OCI-M2 (cell line): Measurements from ENCODE around the gene MARCHF3.
A peak's percentile ranks its signal among the peaks of the same experiment; 100 is the strongest.
"Not testable (repeated sequence)": the region's sequence is repeated elsewhere in the genome, so short reads cannot be mapped to it uniquely, and the experiment has no call there.

ENCODE experiments used
- DNase-seq: peaks from one replicate; lab custom pipeline; 2025; ENCODE audit not compliant: unreplicated experiment; lab: John Stamatoyannopoulos, UW

MARCHF3 gene

GRCh38 chr5:127051591-127051990 is 21.2 kb upstream of the MARCHF3 start:
- DNase-seq, result no peak

DNA sequence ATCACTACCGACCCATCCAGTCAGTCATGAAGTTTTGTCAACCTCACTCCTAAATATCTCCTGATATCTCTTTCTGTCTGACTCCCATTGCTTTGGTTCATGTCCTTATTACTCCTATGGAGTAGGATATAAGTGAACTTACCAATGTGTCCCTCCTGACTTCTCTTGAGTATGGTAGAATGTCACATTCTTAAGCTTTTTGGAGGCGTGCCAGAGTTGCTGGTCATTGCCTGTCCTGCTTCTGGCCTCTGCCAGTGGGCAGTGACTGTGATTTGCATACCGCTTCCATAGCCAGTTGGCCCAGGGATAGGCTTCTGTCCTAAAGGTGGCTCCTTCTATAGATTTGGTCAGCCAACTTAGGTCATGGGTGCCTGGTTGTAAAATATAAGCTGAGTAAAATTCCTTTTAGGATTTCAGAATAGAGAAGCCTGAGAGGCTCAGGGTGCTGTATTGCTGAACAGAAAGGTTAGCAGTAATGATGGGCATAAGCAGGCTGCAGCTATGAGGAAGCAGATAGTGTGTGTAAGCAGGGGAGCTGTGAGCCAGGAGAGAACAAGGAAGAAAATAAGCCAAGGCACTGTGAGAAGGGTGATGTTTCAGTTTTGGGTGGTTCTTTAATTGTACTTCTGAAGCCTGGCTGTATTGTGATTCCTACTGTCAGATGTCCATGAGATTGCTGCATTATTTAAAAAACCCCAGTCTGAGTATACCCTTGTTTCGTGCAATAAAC is 16.1 kb upstream of the MARCHF3 start:
- no peak for DNase-seq

DNA sequence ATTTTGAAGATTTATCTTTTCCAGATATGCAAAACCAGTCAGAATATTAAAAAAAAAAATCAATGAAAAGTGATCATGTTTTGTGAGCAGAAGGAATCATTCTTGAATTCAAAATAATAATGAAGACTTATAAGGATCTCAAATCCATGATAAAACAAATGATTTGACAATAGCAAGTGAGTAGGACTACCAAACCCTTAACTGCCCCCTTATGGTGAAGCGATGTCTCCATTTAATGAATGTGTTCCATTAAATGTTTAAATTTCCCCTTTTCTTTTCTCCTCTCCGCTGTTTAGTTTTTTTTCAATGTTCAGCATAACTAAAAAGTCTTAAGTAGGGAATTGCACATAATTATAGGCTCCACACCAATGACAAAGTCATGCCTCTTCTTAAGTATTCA is 12.2 kb upstream of the MARCHF3 start:
- no peak for DNase-seq

- no peak for DNase-seq
Measured at GRCh38 chr5:127041571-127041970, 11.2 kb upstream of the MARCHF3 start.

DNA sequence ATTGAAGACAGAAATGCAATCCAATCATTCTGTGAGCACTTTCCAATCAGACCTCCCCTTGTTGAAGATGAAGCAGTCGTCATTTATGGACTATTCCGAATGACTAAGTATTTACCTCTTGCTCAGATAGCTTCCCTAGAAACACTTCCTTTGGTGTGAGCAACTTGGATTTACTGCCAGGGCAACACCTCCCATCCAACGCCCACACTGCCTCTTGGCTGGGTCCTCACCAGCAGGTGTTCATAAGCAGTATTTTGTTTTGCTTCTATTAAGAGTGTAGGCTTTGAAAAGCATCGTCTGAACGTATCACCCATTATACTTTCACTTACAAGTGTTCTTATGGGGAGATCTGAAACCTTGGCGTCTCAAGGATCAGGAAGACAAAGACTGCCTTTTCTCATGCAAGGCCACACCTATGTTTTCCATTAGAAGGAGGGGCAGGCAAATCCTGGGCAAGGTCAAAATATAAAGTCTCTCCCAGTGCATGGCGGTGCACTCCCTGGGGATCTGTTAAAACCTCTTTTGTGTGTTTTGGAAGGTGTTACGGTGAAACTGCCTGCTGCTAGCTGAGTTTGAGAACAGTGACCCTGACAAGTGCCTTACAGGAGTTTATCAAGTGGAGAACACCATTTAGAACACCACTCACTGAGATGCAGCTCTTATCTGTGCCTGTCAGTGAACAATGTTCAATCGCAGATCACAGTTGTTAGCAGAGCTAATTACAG is 10.6 kb upstream of the MARCHF3 start:
- DNase-seq, result no peak

DNA sequence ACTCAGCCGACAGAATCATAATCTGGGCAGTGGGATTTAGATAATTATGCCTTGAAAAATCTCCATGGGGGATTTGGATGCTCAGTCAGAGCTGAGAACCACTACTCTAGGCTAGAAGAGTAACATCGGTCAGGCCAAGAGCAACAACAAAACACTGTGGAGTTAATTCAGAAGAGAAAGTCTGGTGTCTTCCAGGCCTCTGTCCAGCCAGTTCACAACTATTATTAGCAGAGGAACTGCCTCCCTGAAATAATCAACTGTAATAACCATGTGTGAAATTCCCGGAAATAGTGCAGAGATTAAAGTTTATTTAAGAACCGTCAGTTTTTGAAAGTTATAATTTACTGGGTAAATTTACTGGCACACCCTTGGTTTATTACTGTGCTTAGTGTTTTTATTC is 8.2 kb upstream of the MARCHF3 start:
- DNase-seq, result no peak

DNA sequence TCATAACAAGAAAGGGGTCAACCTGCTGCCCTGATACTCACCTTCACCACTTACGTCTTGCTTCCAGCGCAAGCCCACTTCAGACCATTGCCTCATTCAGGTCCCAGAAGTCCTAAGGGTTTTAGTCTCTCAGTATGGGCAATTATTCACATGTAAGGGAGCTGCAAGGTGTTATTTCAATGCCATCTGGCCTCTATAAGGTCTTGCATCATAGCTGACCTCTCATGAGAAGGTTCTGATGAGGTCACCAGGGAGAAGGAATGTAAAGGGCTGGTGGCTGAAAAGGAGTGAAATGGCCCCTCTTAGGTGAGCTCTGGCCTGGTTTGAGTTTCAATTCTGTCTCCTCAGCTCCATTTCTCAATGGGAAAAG is 1.5 kb upstream of the MARCHF3 start:
- no peak for DNase-seq

GRCh38 chr5:127031147-127031862 is 947 bp upstream of the MARCHF3 start:
- no peak for DNase-seq

- DNase-seq, result no peak
Measured at GRCh38 chr5:127029581-127030258, 638 bp downstream of the MARCHF3 start.

DNA sequence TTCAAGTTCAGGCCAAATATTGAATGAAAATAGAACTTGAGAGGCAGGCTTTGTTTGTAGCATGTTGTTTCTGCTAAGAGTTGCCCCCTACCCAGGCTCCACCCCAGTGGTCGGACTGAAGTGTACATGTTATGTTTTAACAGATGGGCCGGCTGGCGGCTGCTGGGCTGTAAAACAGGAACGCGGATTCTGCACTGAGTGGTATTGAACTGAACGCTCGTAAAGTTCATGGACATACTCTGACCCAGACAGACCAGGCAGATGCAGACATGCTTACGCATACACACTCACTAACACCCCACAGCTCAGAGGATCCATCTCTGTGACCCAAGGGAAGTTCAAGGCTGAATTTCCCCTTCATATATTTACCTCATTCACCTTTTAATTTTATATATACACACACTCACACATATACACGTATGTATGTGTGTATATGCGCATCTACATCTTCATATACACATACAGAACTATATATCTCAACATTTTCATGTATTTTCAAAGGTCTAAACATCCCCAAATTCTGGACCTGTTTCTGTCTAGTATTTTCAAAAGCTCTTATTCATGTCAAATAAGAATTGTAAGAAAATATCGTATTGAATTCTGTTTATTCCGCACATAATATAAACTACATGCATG is 1.4 kb downstream of the MARCHF3 start:
- peak; percentile 25 for DNase-seq

GRCh38 chr5:127027539-127027938 is 2.8 kb downstream of the MARCHF3 start:
- no peak for DNase-seq

GRCh38 chr5:127026166-127026565 is 4.2 kb downstream of the MARCHF3 start:
- DNase-seq, result no peak

DNA sequence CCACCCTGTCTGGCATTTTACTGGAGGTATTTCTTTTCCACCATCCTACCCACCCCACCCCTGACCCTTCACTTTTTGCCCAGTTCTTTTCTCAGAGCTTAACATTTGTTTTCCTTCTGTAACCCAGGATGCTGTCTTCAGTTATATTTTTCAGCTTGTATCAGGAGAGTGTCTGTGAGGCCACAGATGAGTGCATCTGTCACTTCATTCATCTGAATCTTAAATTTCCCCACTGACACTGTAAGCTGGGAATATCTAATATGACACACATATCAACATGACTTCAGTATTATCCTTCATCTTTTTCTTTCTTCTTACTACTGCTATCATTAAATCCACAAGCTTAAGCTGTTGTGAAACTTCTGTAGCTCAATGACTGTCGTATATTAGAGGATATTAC is 4.9 kb downstream of the MARCHF3 start:
- DNase-seq, result no peak

DNA sequence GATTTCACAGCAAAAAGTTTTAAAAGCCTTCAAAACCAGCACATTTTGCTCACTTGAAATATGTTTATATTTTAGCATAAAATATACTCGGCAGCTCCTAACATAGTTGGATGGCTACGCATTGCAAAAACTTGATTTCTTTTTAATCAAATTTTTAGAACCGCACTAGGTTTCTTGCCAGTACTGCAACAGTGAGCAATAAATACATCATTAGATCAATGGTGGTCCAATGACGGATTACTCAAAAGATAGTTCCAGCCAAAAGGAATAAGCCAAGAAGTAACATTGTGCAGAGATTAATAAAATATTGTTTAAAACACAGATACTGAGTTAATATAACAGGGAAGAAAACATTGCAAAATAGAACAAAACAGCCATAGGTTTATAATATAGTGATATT is 5.5 kb downstream of the MARCHF3 start:
- DNase-seq, result no peak

DNA sequence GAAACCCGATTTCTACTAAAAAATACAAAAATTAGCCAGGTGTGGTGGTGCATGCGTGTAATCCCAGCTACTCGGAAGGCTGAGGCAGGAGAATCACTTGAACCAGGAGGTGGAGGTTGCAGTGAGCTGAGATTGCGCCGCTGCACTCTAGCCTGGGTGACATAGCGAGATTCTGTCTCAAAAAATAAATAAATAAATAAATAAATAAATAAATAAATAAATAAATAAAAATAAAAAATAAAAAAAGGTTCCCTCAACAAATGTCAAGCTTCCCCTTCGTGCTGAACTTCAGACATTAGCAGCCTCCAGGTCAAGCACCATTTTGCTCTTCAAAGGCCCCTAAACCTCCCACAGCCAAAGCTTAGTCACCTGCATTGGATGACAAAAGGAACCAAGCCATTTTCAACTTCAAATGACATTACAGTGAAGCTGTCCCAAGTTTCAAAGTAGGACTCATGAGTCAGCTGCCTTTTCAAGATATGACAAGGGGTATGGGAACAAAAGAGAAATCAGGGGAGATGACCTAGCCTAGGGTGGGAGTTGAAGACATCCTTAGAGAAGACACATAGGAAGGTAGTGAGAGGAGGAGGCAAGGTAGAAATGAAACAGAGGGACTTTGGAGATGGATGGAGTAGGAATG is 6.7 kb downstream of the MARCHF3 start:
- DNase-seq, result not testable (repeated sequence)

DNA sequence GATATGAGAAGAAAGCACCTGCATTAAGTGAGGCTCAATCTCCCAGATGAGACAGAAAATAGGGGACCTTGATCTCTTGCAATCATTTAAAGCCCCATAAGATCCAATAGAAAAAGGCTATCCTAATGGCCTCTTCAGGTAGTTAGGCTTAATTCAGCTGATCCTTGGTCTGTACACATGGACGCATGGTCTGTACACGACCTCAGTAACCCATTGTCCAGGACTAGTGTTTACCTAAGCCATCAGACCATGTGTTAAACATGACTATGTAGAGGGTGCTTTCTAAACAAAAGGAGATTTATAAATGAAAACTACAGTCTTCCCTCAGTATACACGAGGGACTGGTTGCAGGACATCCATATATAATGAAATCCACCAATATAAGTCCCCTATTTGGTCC is 7.5 kb downstream of the MARCHF3 start:
- DNase-seq, result no peak

GRCh38 chr5:127019928-127020327 is 10.4 kb downstream of the MARCHF3 start:
- DNase-seq, result no peak

GRCh38 chr5:127016722-127017121 is 13.6 kb downstream of the MARCHF3 start:
- DNase-seq, result not testable (repeated sequence)

DNA sequence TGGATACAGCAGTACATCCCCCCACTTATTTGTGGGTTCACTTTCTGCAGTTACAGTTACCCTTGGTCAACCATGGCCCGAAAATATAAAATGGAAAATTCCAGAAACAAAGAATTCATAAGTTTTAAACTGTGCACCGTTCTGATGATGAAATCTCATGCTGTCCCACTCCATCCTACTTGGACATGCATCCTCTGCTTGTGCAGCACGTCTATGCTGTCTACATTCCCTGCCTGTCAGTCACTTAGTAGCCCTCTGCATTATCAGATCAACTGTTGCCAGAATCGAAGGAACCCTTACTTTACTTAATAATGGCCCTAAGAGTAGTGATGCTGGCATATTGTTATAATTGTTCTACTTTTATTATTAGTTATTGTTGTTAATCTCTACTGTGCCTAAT is 14.6 kb downstream of the MARCHF3 start:
- DNase-seq, result no peak

DNA sequence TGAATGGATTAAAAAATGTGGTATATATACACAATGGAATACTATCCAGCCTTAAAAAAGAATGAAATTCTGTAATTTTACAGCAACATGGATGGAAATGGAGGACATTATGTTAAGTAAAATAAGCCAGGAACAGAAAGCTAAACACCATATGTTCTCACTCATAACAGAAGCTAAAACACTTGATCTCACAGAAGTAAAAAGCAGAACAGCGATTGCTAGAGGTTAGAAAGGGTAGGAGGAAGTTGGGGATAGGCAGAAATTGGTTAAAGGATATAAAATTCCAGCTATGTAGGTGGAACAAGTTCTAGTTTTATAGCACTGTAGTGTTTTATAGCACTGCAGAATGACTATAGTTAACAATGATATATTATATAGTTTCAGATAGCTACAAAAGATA is 15.8 kb downstream of the MARCHF3 start:
- no peak for DNase-seq

DNA sequence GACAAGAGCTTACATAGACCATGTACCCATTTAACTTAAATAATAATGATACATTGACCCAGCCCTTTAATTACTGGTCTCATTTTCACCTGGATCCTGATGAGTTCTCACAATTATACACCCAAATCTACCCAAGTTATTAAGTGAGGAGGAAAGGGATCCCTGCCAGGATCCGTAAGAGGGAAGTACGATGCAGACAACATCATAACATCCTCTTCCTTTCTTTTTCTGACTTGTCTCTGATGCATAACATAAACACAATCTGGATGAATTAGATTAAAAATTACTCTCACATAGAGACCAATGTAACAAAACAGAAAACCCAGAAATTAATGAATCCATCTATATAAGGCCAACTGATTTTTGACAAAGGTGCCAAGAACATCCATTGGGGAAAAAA is 17.0 kb downstream of the MARCHF3 start:
- DNase-seq, result no peak
